GF-D8 (cell line): ENCODE data around the gene SMIM28.

Source experiments
- DNase-seq: peaks from one replicate; lab custom pipeline; 2025; lab: John Stamatoyannopoulos, UW

Gene SMIM28

GRCh38 chr6:138374230-138374629 is 3.5 kb upstream of the SMIM28 start:
- no peak for DNase-seq

- no peak for DNase-seq
Measured at GRCh38 chr6:138374815-138375214, 2.9 kb upstream of the SMIM28 start.

GRCh38 chr6:138377042-138377441 is 663 bp upstream of the SMIM28 start:
- DNase-seq, result no peak

- DNase-seq, result no peak
Measured at GRCh38 chr6:138378463-138378862, 758 bp downstream of the SMIM28 start.

GRCh38 chr6:138382498-138383265 is 5.0 kb downstream of the SMIM28 start:
- DNase-seq, result no peak

- DNase-seq, result no peak
Measured at GRCh38 chr6:138383776-138384175, 6.1 kb downstream of the SMIM28 start.

GRCh38 chr6:138386897-138387296 is 9.2 kb downstream of the SMIM28 start:
- no peak for DNase-seq

- no peak for DNase-seq
Measured at GRCh38 chr6:138387577-138388368, 10.1 kb downstream of the SMIM28 start.

- DNase-seq, result no peak
Measured at GRCh38 chr6:138389551-138389950, 11.8 kb downstream of the SMIM28 start.

- DNase-seq, result no peak
Measured at GRCh38 chr6:138393871-138394783, 16.4 kb downstream of the SMIM28 start.

GRCh38 chr6:138396709-138397108 is 19.0 kb downstream of the SMIM28 start:
- DNase-seq, result no peak

- no peak for DNase-seq
Measured at GRCh38 chr6:138397128-138398122, 19.7 kb downstream of the SMIM28 start.

- DNase-seq, result no peak
Measured at GRCh38 chr6:138400326-138400725, 22.6 kb downstream of the SMIM28 start.

GRCh38 chr6:138401960-138402837 is 24.5 kb downstream of the SMIM28 start:
- DNase-seq, result no peak

- no peak for DNase-seq
Measured at GRCh38 chr6:138402838-138403187, 25.1 kb downstream of the SMIM28 start.

- no peak for DNase-seq
Measured at GRCh38 chr6:138403324-138403800, 25.7 kb downstream of the SMIM28 start.

GRCh38 chr6:138403801-138404665 is 26.3 kb downstream of the SMIM28 start, which contains the start of gene HEBP2:
Gene HEBP2, plus strand, starts transcription at chr6:138404223. Its CDS starts 273 bp downstream, at chr6:138404496.
- DNase-seq, result peak; percentile 76

- no peak for DNase-seq
Measured at GRCh38 chr6:138404666-138405337, 27.1 kb downstream of the SMIM28 start.
